ENCODE data around the gene C1R.

C1R gene

GRCh38 chr12:7096006-7096932 is 4.0 kb upstream of the C1R start:
- DNase-seq: no peak

- DNase-seq: peak; percentile 38
These were observed 1.6 kb upstream of the C1R start for GRCh38 chr12:7093892-7094291.

GRCh38 chr12:7093486-7093885 is 1.2 kb upstream of the C1R start:
- no peak for DNase-seq

GRCh38 chr12:7092986-7093460 is 778 bp upstream of the C1R start:
- DNase-seq: no peak

- DNase-seq: no peak
These were observed 501 bp downstream of the C1R start for GRCh38 chr12:7091660-7092228.

- DNase-seq: no peak
These were observed 1.1 kb downstream of the C1R start for GRCh38 chr12:7091171-7091570.

- DNase-seq: no peak
These were observed 1.8 kb downstream of the C1R start for GRCh38 chr12:7090222-7090998.

GRCh38 chr12:7089196-7089871 is 2.9 kb downstream of the C1R start:
- no peak for DNase-seq

- DNase-seq: no peak
These were observed 9.1 kb downstream of the C1R start for GRCh38 chr12:7083125-7083524.

GRCh38 chr12:7081037-7081436 is 11.2 kb downstream of the C1R start:
- DNase-seq: no peak

GRCh38 chr12:7079826-7080125 is 12.5 kb downstream of the C1R start:
- DNase-seq: peak; percentile 54

GRCh38 chr12:7078163-7078562 is 14.1 kb downstream of the C1R start:
- DNase-seq: no peak

GRCh38 chr12:7076493-7076892 is 15.8 kb downstream of the C1R start:
- no peak for DNase-seq

GRCh38 chr12:7075939-7076338 is 16.3 kb downstream of the C1R start:
- DNase-seq: peak; percentile 56

- no peak for DNase-seq
These were observed 16.7 kb downstream of the C1R start for GRCh38 chr12:7075518-7075917.

GRCh38 chr12:7073946-7074345 is 18.3 kb downstream of the C1R start:
- no peak for DNase-seq

- no peak for DNase-seq
These were observed 19.7 kb downstream of the C1R start for GRCh38 chr12:7072554-7072953.

- no peak for DNase-seq
These were observed 20.2 kb downstream of the C1R start for GRCh38 chr12:7072035-7072434.

- no peak for DNase-seq
These were observed 22.9 kb downstream of the C1R start for GRCh38 chr12:7069386-7069785.

GRCh38 chr12:7068994-7069346 is 23.3 kb downstream of the C1R start:
- DNase-seq: no peak

- DNase-seq: no peak
These were observed 23.8 kb downstream of the C1R start for GRCh38 chr12:7068240-7068993.

GRCh38 chr12:7067096-7067495 is 25.1 kb downstream of the C1R start:
- no peak for DNase-seq

GRCh38 chr12:7066596-7066995 is 25.6 kb downstream of the C1R start:
- DNase-seq: no peak

Data from fibroblast of upper back skin (primary cell).